Medulla oblongata (tissue), 1 donor: ENCODE results near the gene RPLP2.
A peak's percentile ranks its signal among the peaks of the same experiment; 100 is the strongest.

ENCODE experiments used
- DNase-seq: peaks from one replicate; pipeline ENCODE4 v3.0.0-alpha.2; 2015; ENCODE audit errors: extremely low spot score

RPLP2 gene

GRCh38 chr11:809287-810039 is at the start of gene RPLP2:
Gene RPLP2 (plus strand): TSS chr11:809967. CDS start chr11:810235, 268 bp downstream.
- peak; percentile 98 for DNase-seq

DNA sequence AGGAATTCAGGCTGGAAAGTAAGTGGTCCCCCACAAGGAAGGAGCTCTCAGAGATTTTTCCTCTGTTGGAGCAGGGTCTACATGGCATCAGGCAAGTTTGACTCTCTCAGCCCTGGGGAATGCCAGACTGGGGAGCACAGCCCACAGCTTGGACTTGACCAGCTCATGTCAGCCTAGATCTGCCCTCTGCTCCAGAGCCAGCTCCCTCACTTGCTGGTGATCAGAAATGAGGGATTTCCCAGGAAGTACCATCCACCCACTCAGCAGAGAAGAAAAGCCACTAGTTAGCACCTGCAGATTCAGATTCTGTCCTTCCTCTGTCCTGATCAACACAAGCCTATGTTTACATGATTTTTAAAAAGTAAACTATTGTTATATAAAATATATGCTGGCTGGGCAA is 49.5 kb upstream of the RPLP2 start:
- no peak for DNase-seq

DNA sequence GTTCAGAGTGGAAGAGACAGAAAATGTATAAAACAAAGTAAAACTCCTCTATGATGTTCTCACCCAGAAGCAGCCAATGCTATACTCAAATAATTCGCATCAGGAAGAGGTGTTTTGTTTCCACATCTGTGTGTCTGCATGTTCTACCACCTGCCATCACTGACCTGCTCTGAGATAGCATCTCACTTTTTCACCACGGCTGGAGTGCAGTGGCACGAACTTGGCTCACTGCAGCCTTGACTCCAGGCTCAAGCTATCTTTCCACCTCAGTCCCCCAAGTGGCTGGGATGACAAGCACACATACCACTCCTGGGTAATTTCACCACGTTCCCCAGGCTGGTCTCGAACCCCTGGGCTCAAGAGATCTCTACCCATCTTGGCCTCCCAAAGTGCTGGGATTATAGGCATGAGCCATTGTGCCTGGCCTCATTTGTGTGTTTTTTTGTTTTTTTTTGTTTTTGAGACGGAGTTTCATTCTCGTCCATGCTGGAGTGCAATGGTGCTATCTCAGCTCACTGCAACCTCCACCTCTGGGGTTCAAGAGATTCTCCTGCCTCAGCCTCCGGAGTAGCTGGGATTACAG is 48.1 kb upstream of the RPLP2 start:
- no peak for DNase-seq

- peak; percentile 70 for DNase-seq
Observed at GRCh38 chr11:762421-763072, 47.2 kb upstream of the RPLP2 start.

GRCh38 chr11:763073-763463 is 46.7 kb upstream of the RPLP2 start:
- no peak for DNase-seq

- no peak for DNase-seq
Observed at GRCh38 chr11:763549-764321, 46.0 kb upstream of the RPLP2 start.

DNA sequence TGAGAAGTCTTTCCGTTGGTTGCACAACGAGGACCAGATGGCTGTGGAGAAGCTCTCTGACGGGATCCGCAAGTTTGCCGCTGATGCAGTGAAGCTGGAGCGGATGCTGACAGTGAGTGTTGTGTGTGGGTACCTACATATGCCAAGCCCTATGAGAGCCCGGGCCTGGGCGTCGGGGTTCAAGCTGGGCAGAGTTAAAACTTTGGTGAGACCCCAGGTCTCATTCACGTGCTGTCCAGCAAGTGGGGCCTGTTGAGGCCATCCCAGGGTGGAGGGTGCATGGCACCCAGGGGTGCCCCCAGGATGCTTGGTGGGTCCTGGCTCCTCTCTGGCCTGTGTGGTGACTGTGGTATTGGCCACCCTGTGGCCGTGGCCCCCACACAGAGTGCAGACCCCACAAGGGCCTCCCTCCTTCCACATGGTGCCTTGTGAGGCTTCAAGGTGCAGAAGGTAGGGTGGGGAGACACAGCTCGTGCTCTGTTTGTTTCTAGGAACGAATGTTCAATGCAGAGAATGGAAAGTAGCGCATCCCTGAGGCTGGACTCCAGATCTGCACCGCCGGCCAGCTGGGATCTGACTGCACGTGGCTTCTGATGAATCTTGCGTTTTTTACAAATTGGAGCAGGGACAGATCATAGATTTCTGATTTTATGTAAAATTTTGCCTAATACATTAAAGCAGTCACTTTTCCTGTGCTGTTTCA is 45.3 kb upstream of the RPLP2 start:
- DNase-seq, result no peak

GRCh38 chr11:765025-765801 is 44.6 kb upstream of the RPLP2 start:
- DNase-seq, result peak; percentile 75

GRCh38 chr11:765802-766091 is 44.0 kb upstream of the RPLP2 start:
- no peak for DNase-seq

DNA sequence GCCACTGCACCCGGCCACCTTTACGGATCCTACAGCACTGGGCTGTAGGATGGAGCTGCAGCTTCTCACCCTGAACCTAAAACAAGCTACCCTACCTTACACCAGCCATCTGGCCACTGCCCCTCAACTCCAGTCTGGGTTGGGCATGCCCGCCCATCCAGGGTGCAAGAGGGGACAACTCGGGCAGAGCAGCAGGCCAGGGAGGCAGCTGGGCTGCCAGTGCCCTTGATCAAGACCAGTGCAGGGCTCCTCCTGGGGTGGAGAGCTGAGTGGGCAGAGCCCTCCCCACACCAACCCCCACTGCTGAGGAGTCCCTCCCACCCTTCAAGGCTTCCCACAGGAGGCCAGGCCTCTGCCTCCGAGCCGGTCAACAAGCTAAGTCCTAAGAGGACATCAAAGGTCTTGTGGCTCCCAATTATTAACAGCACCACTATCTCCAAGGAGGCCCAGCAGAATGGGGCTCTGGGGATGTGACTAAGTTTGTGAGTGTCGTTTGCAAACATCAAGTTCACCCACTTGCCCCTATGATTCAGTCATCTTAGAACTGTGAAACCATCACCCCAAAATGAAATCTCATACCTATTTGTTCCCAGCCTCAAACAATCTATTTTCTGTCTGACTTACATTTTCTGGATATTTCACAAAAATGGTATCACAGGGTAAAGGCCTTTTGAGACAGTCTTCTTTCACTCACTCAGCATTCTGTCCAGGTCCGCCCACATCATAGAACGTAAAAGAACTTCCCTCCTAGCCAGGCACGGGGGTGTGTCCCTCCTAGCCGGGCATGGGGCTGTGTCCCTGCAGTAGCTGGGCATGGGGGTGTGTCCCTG is 43.4 kb upstream of the RPLP2 start:
- DNase-seq, result no peak

- no peak for DNase-seq
Observed at GRCh38 chr11:766936-767210, 42.9 kb upstream of the RPLP2 start.

DNA sequence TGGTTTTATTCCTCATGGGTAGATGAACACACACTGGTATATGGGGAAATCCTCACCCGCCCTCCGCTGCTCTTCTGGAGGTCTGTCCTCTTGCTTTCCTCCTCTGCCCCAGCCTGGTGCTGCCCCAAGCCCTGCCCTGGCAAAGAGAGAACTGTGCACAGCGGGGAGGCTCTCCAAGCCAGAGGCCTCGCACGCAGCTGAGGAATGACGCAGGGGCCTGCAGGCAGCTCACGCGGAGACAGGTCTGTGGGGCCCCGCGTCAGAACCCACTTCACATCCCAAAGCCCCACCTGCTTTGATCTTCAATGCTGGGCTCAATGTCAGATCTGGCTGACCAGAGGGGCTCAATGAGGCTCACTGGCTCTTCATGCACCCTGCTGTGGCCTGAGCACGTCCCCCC is 42.5 kb upstream of the RPLP2 start:
- DNase-seq, result no peak

GRCh38 chr11:769887-770641 is 39.7 kb upstream of the RPLP2 start:
- no peak for DNase-seq

GRCh38 chr11:770642-771616 is 38.8 kb upstream of the RPLP2 start:
- no peak for DNase-seq

- DNase-seq, result no peak
Observed at GRCh38 chr11:771617-772204, 38.1 kb upstream of the RPLP2 start.

DNA sequence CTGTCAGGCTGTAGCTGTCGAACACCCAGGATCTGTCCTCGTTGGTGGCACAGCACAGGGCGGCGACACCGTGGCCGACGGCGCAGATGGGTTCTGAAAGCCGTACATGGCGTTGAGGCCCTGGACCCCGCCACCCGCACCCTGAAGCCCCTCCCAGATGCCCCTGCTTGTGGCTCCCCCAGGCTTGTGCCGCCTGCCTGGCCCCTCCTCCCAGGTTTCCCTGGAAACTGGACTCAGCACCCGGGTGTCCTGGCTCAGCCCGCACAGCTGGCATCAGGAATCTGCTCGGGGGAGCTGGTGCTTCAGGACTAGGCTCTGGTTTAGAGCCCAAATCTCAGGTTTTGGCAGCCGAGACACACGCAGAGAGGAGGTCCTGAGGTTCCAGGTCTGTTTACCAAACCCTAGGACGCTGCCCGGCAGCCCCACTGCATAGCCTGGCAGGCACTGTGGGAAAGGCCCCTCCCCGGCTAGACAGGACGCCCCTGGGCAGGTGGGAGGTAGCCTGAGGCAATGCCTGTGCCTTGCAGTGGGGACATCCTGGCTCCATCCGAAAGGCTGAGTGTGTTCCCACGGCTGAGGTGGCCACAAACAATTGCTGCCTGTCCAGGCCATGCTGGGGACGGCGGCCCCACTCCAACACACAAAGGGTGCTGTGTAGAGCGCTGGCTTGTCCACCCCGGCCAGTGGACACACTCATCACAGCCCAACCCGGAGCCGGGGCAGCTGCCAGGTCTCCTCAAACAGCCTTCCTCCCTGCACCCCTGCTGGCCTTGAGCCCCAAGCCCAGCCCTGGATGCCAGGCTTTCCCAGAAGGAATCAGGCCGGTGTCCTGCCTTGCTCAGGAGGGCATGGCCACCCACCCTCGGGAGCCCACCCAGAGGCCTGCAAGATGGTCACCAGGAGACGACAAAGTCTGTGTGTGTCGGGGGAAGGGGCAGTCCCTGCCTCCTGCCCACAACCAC is 37.1 kb upstream of the RPLP2 start:
- peak; percentile 97 for DNase-seq

DNA sequence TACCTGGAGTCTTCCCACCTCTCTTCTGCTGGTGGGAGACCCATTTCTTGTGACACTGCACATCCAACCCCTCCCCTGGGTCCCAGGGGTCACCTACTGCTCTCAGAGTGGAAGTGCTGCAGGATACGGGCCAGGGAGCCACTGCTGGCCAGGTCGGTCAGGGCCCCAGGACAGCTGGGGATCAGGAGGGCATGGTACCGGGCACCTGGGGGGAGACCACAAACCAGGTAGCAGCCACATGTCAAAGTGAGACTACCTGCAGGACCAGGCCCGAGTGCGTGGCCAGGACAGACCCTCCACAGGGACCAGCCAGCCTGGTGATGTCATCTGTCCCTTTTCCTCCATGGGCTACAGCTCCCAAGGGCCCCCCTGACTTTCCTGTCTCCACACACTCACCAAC is 36.3 kb upstream of the RPLP2 start:
- no peak for DNase-seq
